Measurements from ENCODE around the gene HNRNPF. TPM values are rescaled to one million over a fixed set of nuclear protein-coding genes. Genes with fewer than 3 reads are reported as not detected.
A peak's percentile ranks its signal among the peaks of the same experiment; 100 is the strongest.

Gene HNRNPF
- total and polyA plus RNA-seq, 5 donors from 2014 or later: 143 to 350 (median 316) TPM

DNA sequence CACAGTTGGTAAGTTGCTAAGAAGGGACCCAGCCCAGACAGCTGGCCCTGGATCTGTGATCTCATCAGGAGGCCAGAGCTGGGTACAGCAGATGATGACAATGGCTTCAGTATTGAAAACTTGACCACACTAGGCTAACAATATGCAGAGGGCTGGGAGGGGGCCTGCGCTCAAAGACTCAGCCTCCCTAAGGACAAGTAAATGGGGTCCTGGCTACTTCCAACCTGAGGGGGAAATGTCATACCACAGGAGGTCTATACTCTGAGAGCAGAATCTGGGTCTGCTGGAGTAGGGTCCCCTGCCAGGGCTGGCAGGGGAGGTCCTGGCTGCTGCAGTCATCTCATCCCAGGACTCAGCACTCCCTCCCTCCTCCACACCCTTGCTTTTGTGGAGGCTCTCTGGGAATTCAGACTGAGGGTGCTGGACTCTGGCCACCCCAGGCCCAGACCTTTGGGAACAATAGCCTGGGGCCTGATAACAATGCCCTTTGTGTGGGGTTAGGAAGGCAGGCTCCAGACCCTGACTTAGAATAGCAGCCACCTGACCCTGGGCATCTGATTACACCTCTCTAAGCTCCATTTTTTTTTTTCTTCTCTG lies 36.1 kb downstream of the HNRNPF start:
- H3K9me3 Mint-ChIP-seq: no peaks in the 10 kb centered on the region
- H3K36me3 ChIP-seq (ENCODE audit: control insufficient read depth, insufficient read depth, low read length): no peaks in the 10 kb centered on the region
- no peaks in the 10 kb centered on the region for H3K36me3 Mint-ChIP-seq
- no peak for ATAC-seq (ENCODE audit: low read depth in 2 of 2)
- DNase-seq: no peak
- H3K4me3 ChIP-seq (ENCODE audit: low read depth, low read length): no peak overlapping the region
- no peaks in the 10 kb centered on the region for H3K27me3 Mint-ChIP-seq
- H3K4me1 ChIP-seq (ENCODE audit: control insufficient read depth, insufficient read depth, low read length, poor library complexity, severe bottlenecking): no peaks in the 10 kb centered on the region
- no peaks in the 10 kb centered on the region for H3K27me3 ChIP-seq (ENCODE audit: control insufficient read depth, insufficient read depth, low read length)
- peaks cover 0 to 4% (median under 1%) of the 10 kb centered on the region in 4 donors for H3K4me1 Mint-ChIP-seq
- no peaks in the 10 kb centered on the region for H3K9me3 ChIP-seq (ENCODE audit: control insufficient read depth in 2 of 2, low read length in 2 of 2)
- H3K27ac Mint-ChIP-seq: no peak overlapping the region
- no peak overlapping the region for H3K4me3 Mint-ChIP-seq
- H3K27ac ChIP-seq (ENCODE audit: insufficient read depth, low read length, poor library complexity, severe bottlenecking): no peak overlapping the region

DNA sequence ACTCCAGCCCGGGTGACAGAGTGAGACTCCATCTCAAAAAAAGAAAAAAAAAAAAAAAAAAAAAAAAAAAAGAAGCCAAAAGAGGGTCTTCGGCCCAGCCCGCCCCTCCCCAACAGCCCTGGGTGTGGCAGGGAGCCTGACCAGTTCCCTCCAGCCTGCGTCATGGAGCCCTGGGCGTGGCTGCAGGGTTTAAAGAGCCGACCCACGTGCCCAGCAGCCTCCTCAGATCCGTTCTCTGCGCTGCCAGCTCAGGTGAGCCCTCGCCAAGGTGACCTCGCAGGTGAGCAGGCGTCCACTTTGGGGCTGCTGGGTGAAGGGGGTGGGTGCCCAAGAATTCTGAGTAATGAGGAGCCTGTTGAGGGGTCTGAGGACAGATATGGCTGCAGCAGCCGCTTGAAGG lies 37.6 kb downstream of the HNRNPF start, which contains the start of gene FXYD4:
Gene FXYD4, plus strand, starts transcription at position 219 of the 400 bp plus-strand sequence. CDS start 2,111 bp downstream, outside the sequence.
- no peaks in the 10 kb centered on the region for H3K4me1 ChIP-seq (ENCODE audit: control insufficient read depth, insufficient read depth, low read length, poor library complexity, severe bottlenecking)
- Mint-ChIP-seq H3K36me3 (no peaks in the 10 kb centered on the region), H3K9me3 (no peaks in the 10 kb centered on the region), H3K27ac (no peak within 1 kb of the TSS), H3K27me3 (no peaks in the 10 kb centered on the region), H3K4me1 (peaks cover 0 to 4% (median under 1%) of the 10 kb centered on the region in 4 donors), H3K4me3 (no peak within 1 kb of the TSS)
- no peaks in the 10 kb centered on the region for H3K27me3 ChIP-seq (ENCODE audit: control insufficient read depth, insufficient read depth, low read length)
- no peaks in the 10 kb centered on the region for H3K36me3 ChIP-seq (ENCODE audit: control insufficient read depth, insufficient read depth, low read length)
- no peak for DNase-seq
- H3K9me3 ChIP-seq (ENCODE audit: control insufficient read depth in 2 of 2, low read length in 2 of 2): no peaks in the 10 kb centered on the region
- ATAC-seq (ENCODE audit: low read depth in 2 of 2): no peak
- no peak within 1 kb of the TSS for H3K27ac ChIP-seq (ENCODE audit: insufficient read depth, low read length, poor library complexity, severe bottlenecking)
- no peak within 1 kb of the TSS for H3K4me3 ChIP-seq (ENCODE audit: low read depth, low read length)

DNA sequence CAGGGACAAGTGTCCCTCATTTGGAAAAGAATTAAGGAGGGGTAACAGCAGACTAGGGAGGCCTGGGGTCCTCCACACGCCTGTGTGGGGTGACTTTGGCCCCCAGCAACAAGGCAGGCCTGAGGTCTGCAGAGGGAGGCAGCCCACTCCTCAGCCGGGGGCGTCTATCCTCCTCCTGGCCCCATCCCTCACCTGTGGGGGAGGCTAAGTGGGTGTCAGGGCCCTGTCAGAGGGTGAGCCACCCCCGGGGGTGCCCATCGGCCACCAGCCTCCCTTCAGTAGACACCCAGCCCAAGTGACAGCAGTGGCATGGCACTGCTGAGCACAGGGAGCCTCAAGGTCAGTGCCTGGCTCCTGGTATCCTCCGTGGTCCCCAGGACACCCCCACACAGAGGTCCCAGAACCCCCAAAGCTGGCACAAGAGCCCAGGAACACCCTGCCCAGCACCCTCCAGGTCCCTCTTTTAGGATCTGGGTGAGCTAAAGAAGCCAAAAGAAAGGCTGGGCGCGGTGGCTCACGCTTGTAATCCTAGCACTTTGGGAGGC lies 38.2 kb downstream of the HNRNPF start:
- DNase-seq: no peak
- H3K27ac ChIP-seq (ENCODE audit: insufficient read depth, low read length, poor library complexity, severe bottlenecking): no peak overlapping the region
- no peaks in the 10 kb centered on the region for H3K36me3 ChIP-seq (ENCODE audit: control insufficient read depth, insufficient read depth, low read length)
- no peak overlapping the region for H3K4me3 Mint-ChIP-seq
- no peak for ATAC-seq (ENCODE audit: low read depth in 2 of 2)
- no peak overlapping the region for H3K4me3 ChIP-seq (ENCODE audit: low read depth, low read length)
- H3K9me3 ChIP-seq (ENCODE audit: control insufficient read depth in 2 of 2, low read length in 2 of 2): no peaks in the 10 kb centered on the region
- no peak overlapping the region for H3K27ac Mint-ChIP-seq
- H3K27me3 ChIP-seq (ENCODE audit: control insufficient read depth, insufficient read depth, low read length): no peaks in the 10 kb centered on the region
- no peaks in the 10 kb centered on the region for H3K36me3 Mint-ChIP-seq
- H3K27me3 Mint-ChIP-seq: no peaks in the 10 kb centered on the region
- H3K9me3 Mint-ChIP-seq: no peaks in the 10 kb centered on the region
- H3K4me1 ChIP-seq (ENCODE audit: control insufficient read depth, insufficient read depth, low read length, poor library complexity, severe bottlenecking): no peaks in the 10 kb centered on the region
- H3K4me1 Mint-ChIP-seq: peaks cover 0 to 4% (median under 1%) of the 10 kb centered on the region in 4 donors

DNA sequence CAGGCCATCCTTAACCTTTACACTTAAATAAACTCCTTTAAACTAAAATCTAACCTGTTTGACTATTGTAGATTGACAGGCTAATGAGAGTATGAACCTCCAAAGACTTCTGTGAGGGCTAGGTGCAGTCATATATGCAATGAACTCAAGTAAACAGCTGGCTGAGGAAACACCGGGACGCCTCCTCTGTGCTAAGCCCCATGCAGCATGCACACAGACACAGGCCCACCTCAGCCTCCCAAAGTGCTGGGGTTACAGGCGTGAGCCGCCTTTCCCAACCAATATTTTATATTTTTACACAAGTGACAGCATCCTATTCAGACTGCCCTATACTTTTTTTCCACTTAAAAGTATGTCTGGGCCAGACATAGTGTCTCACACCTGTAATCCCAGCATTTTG lies 39.1 kb downstream of the HNRNPF start:
- Mint-ChIP-seq H3K9me3 (no peaks in the 10 kb centered on the region), H3K4me1 (peaks cover 0 to 4% (median under 1%) of the 10 kb centered on the region in 4 donors), H3K4me3 (no peak overlapping the region), H3K27ac (no peak overlapping the region), H3K27me3 (no peaks in the 10 kb centered on the region), H3K36me3 (no peaks in the 10 kb centered on the region)
- Histone ChIP-seq H3K36me3 (ENCODE audit: control insufficient read depth, insufficient read depth, low read length) (no peaks in the 10 kb centered on the region), H3K4me1 (ENCODE audit: control insufficient read depth, insufficient read depth, low read length, poor library complexity, severe bottlenecking) (no peaks in the 10 kb centered on the region), H3K27ac (ENCODE audit: insufficient read depth, low read length, poor library complexity, severe bottlenecking) (no peak overlapping the region), H3K4me3 (ENCODE audit: low read depth, low read length) (no peak overlapping the region), H3K27me3 (ENCODE audit: control insufficient read depth, insufficient read depth, low read length) (no peaks in the 10 kb centered on the region), H3K9me3 (ENCODE audit: control insufficient read depth in 2 of 2, low read length in 2 of 2) (no peaks in the 10 kb centered on the region)
- DNase-seq (no peak), ATAC-seq (ENCODE audit: low read depth in 2 of 2) (no peak)

DNA sequence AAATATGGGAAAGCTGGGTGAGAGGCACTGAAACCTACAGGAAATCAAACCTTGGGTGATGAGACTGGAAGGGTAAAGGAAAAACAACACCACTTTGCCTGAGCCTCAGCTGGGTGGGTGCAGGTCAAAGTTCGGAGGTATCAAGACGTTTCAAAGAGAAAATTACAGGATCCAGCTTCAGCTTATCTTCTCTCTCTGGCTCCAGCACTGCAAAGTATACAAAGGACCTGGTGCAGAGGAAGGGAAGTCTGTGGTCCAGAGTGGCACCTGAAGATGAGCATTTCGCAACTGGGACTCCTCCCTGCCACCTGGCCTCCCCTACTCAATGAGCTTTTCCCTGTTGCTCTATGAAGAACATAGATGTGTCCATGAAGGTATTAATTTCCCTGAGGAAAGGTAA lies 44.0 kb downstream of the HNRNPF start:
- H3K27ac Mint-ChIP-seq: peak overlapping the region in 1 of 3 donors; percentile 43
- Histone ChIP-seq H3K27me3 (ENCODE audit: control insufficient read depth, insufficient read depth, low read length) (no peaks in the 10 kb centered on the region), H3K36me3 (ENCODE audit: control insufficient read depth, insufficient read depth, low read length) (no peaks in the 10 kb centered on the region), H3K9me3 (ENCODE audit: control insufficient read depth in 2 of 2, low read length in 2 of 2) (no peaks in the 10 kb centered on the region), H3K4me1 (ENCODE audit: control insufficient read depth, insufficient read depth, low read length, poor library complexity, severe bottlenecking) (peaks cover 18% of the 10 kb centered on the region), H3K27ac (ENCODE audit: insufficient read depth, low read length, poor library complexity, severe bottlenecking) (no peak overlapping the region), H3K4me3 (ENCODE audit: low read depth, low read length) (no peak overlapping the region)
- peaks cover 4 to 30% (median 10%) of the 10 kb centered on the region in 4 donors for H3K4me1 Mint-ChIP-seq
- H3K36me3 Mint-ChIP-seq: no peaks in the 10 kb centered on the region
- no peak for DNase-seq
- no peaks in the 10 kb centered on the region for H3K9me3 Mint-ChIP-seq
- H3K27me3 Mint-ChIP-seq: no peaks in the 10 kb centered on the region
- peak overlapping the region in 1 of 4 donors; percentile 66 for H3K4me3 Mint-ChIP-seq
- no peak for ATAC-seq (ENCODE audit: low read depth in 2 of 2)

DNA sequence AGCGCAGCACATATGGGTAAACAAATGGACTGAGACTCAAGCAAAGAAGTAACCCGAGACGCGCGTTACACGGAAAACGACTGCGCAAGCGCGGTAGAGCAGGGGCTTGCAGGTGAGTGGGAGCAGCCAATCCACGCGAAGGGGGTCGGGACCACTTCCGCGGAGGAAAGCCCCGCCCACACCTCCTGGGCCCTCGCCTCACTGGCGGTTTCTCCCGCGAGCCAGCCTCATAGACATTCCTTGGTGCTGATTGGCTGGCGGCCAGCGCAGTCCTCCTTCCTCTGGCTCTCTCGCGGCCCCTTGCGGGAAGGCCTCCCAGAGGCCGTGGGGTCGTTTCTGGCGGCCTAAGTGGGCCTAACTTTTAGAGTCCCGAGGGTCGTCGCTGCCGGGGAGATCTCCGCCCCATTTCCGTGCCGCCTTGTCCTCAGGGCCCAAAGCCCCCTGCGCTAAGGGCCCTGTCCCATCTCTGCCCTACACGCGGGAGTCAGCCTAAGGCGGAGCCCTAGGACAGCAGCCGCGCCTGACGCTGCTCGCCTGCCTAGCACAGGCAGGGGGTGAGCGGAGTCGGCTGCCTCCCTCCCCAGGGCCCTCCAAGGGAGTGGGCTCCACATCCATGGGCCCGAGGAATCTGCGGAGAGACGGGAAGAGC lies 46.7 kb downstream of the HNRNPF start:
- H3K9me3 ChIP-seq (ENCODE audit: control insufficient read depth in 2 of 2, low read length in 2 of 2): no peaks in the 10 kb centered on the region
- ATAC-seq (ENCODE audit: low read depth in 2 of 2) (peak; percentile 97 to 98), DNase-seq (peak; percentile 97 to 99 (median 97))
- no peaks in the 10 kb centered on the region for H3K9me3 Mint-ChIP-seq
- H3K27me3 ChIP-seq (ENCODE audit: control insufficient read depth, insufficient read depth, low read length): no peaks in the 10 kb centered on the region
- H3K27ac ChIP-seq (ENCODE audit: insufficient read depth, low read length, poor library complexity, severe bottlenecking): peak overlapping the region; percentile 89
- H3K4me3 Mint-ChIP-seq: peak overlapping the region; percentile 97 to 100 (median 97)
- peak overlapping the region; percentile 98 to 99 (median 99) for H3K27ac Mint-ChIP-seq
- H3K4me1 ChIP-seq (ENCODE audit: control insufficient read depth, insufficient read depth, low read length, poor library complexity, severe bottlenecking): peaks cover 18% of the 10 kb centered on the region
- no peaks in the 10 kb centered on the region for H3K36me3 Mint-ChIP-seq
- peaks cover 8 to 34% (median 12%) of the 10 kb centered on the region in 4 donors for H3K4me1 Mint-ChIP-seq
- H3K27me3 Mint-ChIP-seq: no peaks in the 10 kb centered on the region
- H3K36me3 ChIP-seq (ENCODE audit: control insufficient read depth, insufficient read depth, low read length): no peaks in the 10 kb centered on the region
- H3K4me3 ChIP-seq (ENCODE audit: low read depth, low read length): peak overlapping the region; percentile 96

DNA sequence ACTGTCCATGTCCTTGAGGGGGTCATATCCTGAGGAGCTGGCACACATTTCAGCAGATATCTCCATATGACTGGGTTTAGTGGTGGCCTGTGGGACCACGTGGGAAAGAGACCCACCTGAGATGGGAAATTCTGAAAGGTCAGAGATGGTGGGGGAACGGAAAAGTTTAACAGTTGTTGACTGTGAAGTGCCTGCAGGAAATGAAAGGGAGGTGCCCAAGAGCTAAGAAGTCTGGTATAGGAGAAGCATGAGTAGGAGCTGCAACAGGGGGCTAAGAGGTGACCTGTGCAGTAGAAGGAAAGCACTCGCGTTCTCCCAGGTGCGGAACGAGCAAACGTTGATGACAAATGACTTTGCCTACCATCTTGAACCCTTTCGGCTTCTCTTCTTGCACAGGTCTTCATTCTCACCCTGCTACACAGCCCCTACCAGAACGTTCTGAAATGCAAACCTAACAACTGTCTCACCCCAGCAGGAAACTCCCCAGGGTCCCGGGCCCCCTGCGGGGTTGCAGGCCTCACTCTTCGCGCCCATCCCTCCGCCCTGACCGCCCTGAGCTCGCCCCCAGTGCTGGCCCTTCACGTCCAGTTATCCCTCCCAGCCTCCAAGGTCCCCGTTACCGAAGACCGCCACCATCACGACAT lies 47.3 kb downstream of the HNRNPF start:
- H3K36me3 Mint-ChIP-seq: no peaks in the 10 kb centered on the region
- DNase-seq: peak in 1 of 3 donors; percentile 72

More for the DNA sequence above, 47.3 kb downstream of the HNRNPF start:
- no peaks in the 10 kb centered on the region for H3K9me3 ChIP-seq (ENCODE audit: control insufficient read depth in 2 of 2, low read length in 2 of 2)
- H3K27ac Mint-ChIP-seq: peak overlapping the region; percentile 98 to 99 (median 99)
- H3K27ac ChIP-seq (ENCODE audit: insufficient read depth, low read length, poor library complexity, severe bottlenecking): peak overlapping the region; percentile 89
- peaks cover 8 to 34% (median 12%) of the 10 kb centered on the region in 4 donors for H3K4me1 Mint-ChIP-seq
- H3K27me3 ChIP-seq (ENCODE audit: control insufficient read depth, insufficient read depth, low read length): no peaks in the 10 kb centered on the region
- peak overlapping the region; percentile 96 for H3K4me3 ChIP-seq (ENCODE audit: low read depth, low read length)
- H3K4me1 ChIP-seq (ENCODE audit: control insufficient read depth, insufficient read depth, low read length, poor library complexity, severe bottlenecking): peaks cover 18% of the 10 kb centered on the region
- peak overlapping the region; percentile 97 to 100 (median 97) for H3K4me3 Mint-ChIP-seq
- no peaks in the 10 kb centered on the region for H3K27me3 Mint-ChIP-seq
- peak in 1 of 2 donors; percentile 3 for ATAC-seq (ENCODE audit: low read depth in 2 of 2)
- H3K9me3 Mint-ChIP-seq: no peaks in the 10 kb centered on the region
- no peaks in the 10 kb centered on the region for H3K36me3 ChIP-seq (ENCODE audit: control insufficient read depth, insufficient read depth, low read length)

Data from CD4-positive, CD25-positive, alpha-beta regulatory T cell (primary cell).